Keratinocyte (primary cell): Measurements from ENCODE around the gene VEGFA. TPM values are rescaled to one million over a fixed set of nuclear protein-coding genes. Genes with fewer than 3 reads are reported as not detected.

Source experiments
- DNase-seq: peaks from one replicate; pipeline ENCODE4 v3.0.0-alpha.2; 2011; ENCODE audit warnings: low read depth, missing footprints, low spot score
- FAIRE-seq: peaks from 2 replicates; lab custom pipeline; 2011; peaks lifted over from hg19 to GRCh38; lab: Jason Lieb, UNC
- H2AFZ ChIP-seq: 2 replicates; pipeline ENCODE4 v1.6.0; 2012; ENCODE audit warnings: low read length, control low read depth, inconsistent platforms; ENCODE audit not compliant: control insufficient read depth
- H3K27ac ChIP-seq: 2 replicates; pipeline ENCODE4 v1.5.1; 2011; ENCODE audit warnings: low read length; ENCODE audit not compliant: control insufficient read depth, insufficient read depth
- H3K27me3 ChIP-seq: 3 replicates; pipeline ENCODE4 v1.6.0; 2011; ENCODE audit warnings: low read length; ENCODE audit not compliant: control insufficient read depth, insufficient read depth; ENCODE audit errors: extremely low read depth
- H3K36me3 ChIP-seq, 2 experiments: 2 replicates in 1 of 2; 3 replicates in 1 of 2; pipeline ENCODE4 v1.5.1; 2011; ENCODE audit warnings: low read length in 2 of 2, mild to moderate bottlenecking in 1 of 2; ENCODE audit not compliant: control insufficient read depth in 2 of 2, insufficient read depth in 2 of 2; ENCODE audit errors: extremely low read depth in 1 of 2
- H3K4me1 ChIP-seq: 3 replicates; pipeline ENCODE4 v1.5.1; 2011; ENCODE audit warnings: low read length; ENCODE audit not compliant: control insufficient read depth, insufficient read depth; ENCODE audit errors: extremely low read depth
- H3K4me2 ChIP-seq: 3 replicates; pipeline ENCODE4 v1.6.0; 2011; ENCODE audit warnings: low read depth, low read length; ENCODE audit not compliant: control insufficient read depth, insufficient read depth; ENCODE audit errors: extremely low read depth
- H3K4me3 ChIP-seq, 3 experiments: fragments of 200-600 bp in 1 of 3; sonication (generic) in 1 of 3; 2 replicates in 2 of 3; 3 replicates in 1 of 3; pipeline ENCODE4 v1.5.1; 2011 to 2016; ENCODE audit warnings: low read length in 3 of 3, mild to moderate bottlenecking in 3 of 3, control low read depth in 2 of 3, inconsistent platforms in 1 of 3, low read depth in 1 of 3, mixed read lengths in 1 of 3, mixed run types in 1 of 3, moderate library complexity in 1 of 3; ENCODE audit not compliant: control insufficient read depth in 2 of 3, insufficient read depth in 2 of 3; ENCODE audit errors: extremely low read depth in 1 of 3
- H3K79me2 ChIP-seq: 2 replicates; pipeline ENCODE4 v1.6.0; 2012; ENCODE audit warnings: low read length; ENCODE audit not compliant: control insufficient read depth, insufficient read depth
- H3K9ac ChIP-seq: 3 replicates; pipeline ENCODE4 v1.6.0; 2011; ENCODE audit warnings: low read length; ENCODE audit not compliant: control insufficient read depth, insufficient read depth; ENCODE audit errors: extremely low read depth
- H3K9me1 ChIP-seq: 3 replicates; pipeline ENCODE4 v1.6.0; 2011; ENCODE audit warnings: low read length; ENCODE audit not compliant: control insufficient read depth, insufficient read depth; ENCODE audit errors: extremely low read depth
- H3K9me3 ChIP-seq: 2 replicates; pipeline ENCODE4 v1.5.1; 2012; ENCODE audit warnings: low read depth, low read length; ENCODE audit not compliant: control insufficient read depth
- H4K20me1 ChIP-seq: 3 replicates; pipeline ENCODE4 v1.6.0; 2011; ENCODE audit warnings: low read length; ENCODE audit not compliant: control insufficient read depth, insufficient read depth; ENCODE audit errors: extremely low read depth
- CTCF ChIP-seq, 3 experiments: IDR thresholded peaks in 1 of 3; conservative IDR thresholded peaks in 1 of 3; optimal IDR thresholded peaks in 1 of 3; 2 replicates in 2 of 3; 3 replicates in 1 of 3; pipeline versions ENCODE3 to v1.5.1; 2011; ENCODE audit warnings: low read length in 3 of 3, mild to moderate bottlenecking in 3 of 3, moderate library complexity in 2 of 3, control low read depth in 1 of 3, inconsistent platforms in 1 of 3; ENCODE audit not compliant: insufficient read depth in 2 of 3; ENCODE audit errors: extremely low read depth in 1 of 3
- EZH2 ChIP-seq: IDR thresholded peaks from one replicate; pipeline ENCODE4 v1.6.1; 2012; ENCODE audit warnings: inconsistent platforms, mild to moderate bottlenecking, low read length, moderate library complexity
- dilution Hi-C: fragments of 300-500 bp; cut with MboI; formaldehyde crosslinking; loops from one replicate; pipeline ENCODE4 v1.7.0; 2020; ENCODE audit warnings: low sequenced_read_pairs; ENCODE audit not compliant: extremely low pct_ligation_motif_present
- polyA plus RNA-seq, 5 experiments: library from polyadenylated mRNA; depleted of rRNA in 3 of 5; stranded (reverse) in 3 of 5; stranded (forward) in 1 of 5; unstranded in 1 of 5; fragments of >200 nt; gene quantifications; 1 replicate in 1 of 5; 2 replicates in 3 of 5; 3 replicates in 1 of 5; pipeline versions ENCODE4 v1.2.1 to v1.2.3, GENCODE V29; 2011 to 2012; ENCODE audit warnings: missing spikeins in 2 of 5, low read depth in 1 of 5, low replicate concordance in 1 of 5

VEGFA gene
- polyA plus RNA-seq, 1 donor (not counting 4 experiments of a cell fraction or from before 2014, with no cell fraction given): 149 TPM

DNA sequence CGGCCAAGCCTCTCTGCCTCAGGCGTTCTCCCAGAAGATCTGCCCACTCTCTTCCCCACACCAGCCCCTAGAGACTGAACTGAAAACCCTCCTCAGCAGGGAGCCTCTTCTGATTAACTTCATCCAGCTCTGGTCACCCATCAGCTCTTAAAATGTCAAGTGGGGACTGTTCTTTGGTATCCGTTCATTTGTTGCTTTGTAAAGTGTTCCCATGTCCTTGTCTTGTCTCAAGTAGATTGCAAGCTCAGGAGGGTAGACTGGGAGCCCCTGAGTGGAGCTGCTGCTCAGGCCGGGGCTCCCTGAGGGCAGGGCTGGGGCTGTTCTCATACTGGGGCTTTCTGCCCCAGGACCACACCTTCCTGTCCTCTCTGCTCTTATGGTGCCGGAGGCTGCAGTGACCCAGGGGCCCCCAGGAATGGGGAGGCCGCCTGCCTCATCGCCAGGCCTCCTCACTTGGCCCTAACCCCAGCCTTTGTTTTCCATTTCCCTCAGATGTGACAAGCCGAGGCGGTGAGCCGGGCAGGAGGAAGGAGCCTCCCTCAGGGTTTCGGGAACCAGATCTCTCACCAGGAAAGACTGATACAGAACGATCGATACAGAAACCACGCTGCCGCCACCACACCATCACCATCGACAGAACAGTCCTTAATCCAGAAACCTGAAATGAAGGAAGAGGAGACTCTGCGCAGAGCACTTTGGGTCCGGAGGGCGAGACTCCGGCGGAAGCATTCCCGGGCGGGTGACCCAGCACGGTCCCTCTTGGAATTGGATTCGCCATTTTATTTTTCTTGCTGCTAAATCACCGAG is 14.2 kb downstream of the VEGFA start:
- Histone ChIP-seq H3K4me1 (no peaks in the 10 kb centered on the region), H3K36me3 (peaks cover 53% of the 10 kb centered on the region in 2 experiments), H3K9me1 (no peaks in the 10 kb centered on the region), H4K20me1 (peaks cover 40% of the 10 kb centered on the region), H3K9me3 (no peaks in the 10 kb centered on the region), H2AFZ (no peak overlapping the region), H3K4me2 (no peak overlapping the region), H3K4me3 (no peak overlapping the region), H3K27me3 (no peaks in the 10 kb centered on the region), H3K79me2 (peaks cover 24% of the 10 kb centered on the region), H3K9ac (no peak overlapping the region), H3K27ac (no peak overlapping the region)
- DNase-seq (no peak), FAIRE-seq (no peak)
- no peak for TF ChIP-seq EZH2
- dilution Hi-C loops: no loop called here

DNA sequence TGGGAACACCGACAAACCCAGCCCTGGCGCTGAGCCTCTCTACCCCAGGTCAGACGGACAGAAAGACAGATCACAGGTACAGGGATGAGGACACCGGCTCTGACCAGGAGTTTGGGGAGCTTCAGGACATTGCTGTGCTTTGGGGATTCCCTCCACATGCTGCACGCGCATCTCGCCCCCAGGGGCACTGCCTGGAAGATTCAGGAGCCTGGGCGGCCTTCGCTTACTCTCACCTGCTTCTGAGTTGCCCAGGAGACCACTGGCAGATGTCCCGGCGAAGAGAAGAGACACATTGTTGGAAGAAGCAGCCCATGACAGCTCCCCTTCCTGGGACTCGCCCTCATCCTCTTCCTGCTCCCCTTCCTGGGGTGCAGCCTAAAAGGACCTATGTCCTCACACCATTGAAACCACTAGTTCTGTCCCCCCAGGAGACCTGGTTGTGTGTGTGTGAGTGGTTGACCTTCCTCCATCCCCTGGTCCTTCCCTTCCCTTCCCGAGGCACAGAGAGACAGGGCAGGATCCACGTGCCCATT is 15.3 kb downstream of the VEGFA start:
- TF ChIP-seq CTCF (optimal IDR thresholded peaks at IDR 0.05 in 1 of 3, IDR thresholded peaks at IDR 0.05 in 1 of 3, conservative IDR thresholded peaks at IDR 0.05 in 1 of 3; ENCODE audit: extremely low read depth in 1 of 3, insufficient read depth in 2 of 3, low read length in 3 of 3) (no peak), EZH2 (no peak)
- H3K9me1 ChIP-seq: no peaks in the 10 kb centered on the region
- H3K36me3 ChIP-seq: peaks cover 43% of the 10 kb centered on the region in 2 experiments
- peaks cover 35% of the 10 kb centered on the region for H4K20me1 ChIP-seq
- DNase-seq: no peak
- no peaks in the 10 kb centered on the region for H3K27me3 ChIP-seq
- no peaks in the 10 kb centered on the region for H3K9me3 ChIP-seq
- no peak overlapping the region for H3K4me2 ChIP-seq
- H2AFZ ChIP-seq: no peak overlapping the region
- H3K9ac ChIP-seq: no peak overlapping the region
- dilution Hi-C loops: no loop called here
- no peak overlapping the region for H3K27ac ChIP-seq
- H3K4me3 ChIP-seq: no peak overlapping the region
- peaks cover 14% of the 10 kb centered on the region for H3K79me2 ChIP-seq
- no peak for FAIRE-seq
- H3K4me1 ChIP-seq: no peaks in the 10 kb centered on the region
